Stimulated activated memory B cell treated with anti-CD40 and anti-IgM and Interleukin-4, amounts not matched to agents 10 μg/mL and 1 μg/mL and 100 μg/mL, for 72 hours (primary cell): Measurements from ENCODE around the gene PRDX6.
"Not testable (repeated sequence)": the region's sequence is repeated elsewhere in the genome, so short reads cannot be mapped to it uniquely, and the experiment has no call there.

ENCODE experiments used
- ATAC-seq: fragments of 150-1000 bp; cut with Tn5 transposase; 2 replicates; pipeline ENCODE4 v1.10.0; 2021
- H3K27ac Mint-ChIP-seq: one replicate; pipeline ENCODE4 v1.8.0; 2022; ENCODE audit warnings: mild to moderate bottlenecking, mixed read lengths
- H3K27me3 Mint-ChIP-seq: one replicate; pipeline ENCODE4 v1.8.0; 2022; ENCODE audit warnings: mixed read lengths
- H3K36me3 Mint-ChIP-seq: one replicate; pipeline ENCODE4 v1.8.0; 2022; ENCODE audit warnings: mixed read lengths
- H3K4me1 Mint-ChIP-seq: one replicate; pipeline ENCODE4 v1.8.0; 2022; ENCODE audit warnings: mixed read lengths
- H3K4me3 Mint-ChIP-seq: one replicate; pipeline ENCODE4 v1.8.0; 2022; ENCODE audit warnings: mild to moderate bottlenecking, moderate library complexity, mixed read lengths
- H3K9me3 Mint-ChIP-seq: one replicate; pipeline ENCODE4 v1.8.0; 2022; ENCODE audit warnings: mixed read lengths

The PRDX6 gene

DNA sequence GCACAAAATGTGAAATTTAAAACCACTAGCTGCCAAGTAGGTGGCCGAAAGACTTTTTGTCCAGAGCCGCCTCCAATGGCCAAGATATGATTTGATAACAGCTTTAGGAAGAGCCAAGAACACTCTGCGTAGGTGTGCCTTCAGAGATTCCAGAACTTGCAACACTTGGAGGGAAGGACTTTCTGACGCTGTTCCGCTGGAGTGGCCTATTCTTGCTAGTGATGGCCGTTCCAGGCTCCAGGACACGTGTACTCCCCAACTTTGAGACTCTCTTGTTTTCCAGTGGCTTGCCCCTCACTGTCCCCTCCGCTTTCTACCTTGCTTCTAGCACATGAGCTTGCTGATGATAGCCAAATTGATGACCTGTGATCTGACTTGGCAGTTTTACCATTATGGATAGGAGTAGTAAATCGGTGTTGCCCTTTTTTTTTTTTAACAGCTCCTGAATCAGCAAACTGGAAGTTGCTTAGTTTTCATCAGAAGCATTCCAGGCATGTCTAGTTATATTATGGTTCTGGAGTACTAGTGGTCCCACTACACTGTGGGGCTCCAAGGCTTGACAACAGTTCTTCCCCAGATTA lies 1.0 kb downstream of the PRDX6 start:
- Mint-ChIP-seq H3K36me3 (peaks cover 35% of the 10 kb centered on the region), H3K9me3 (no peaks in the 10 kb centered on the region), H3K27me3 (no peaks in the 10 kb centered on the region), H3K4me3 (peak overlapping the region; percentile 86), H3K4me1 (peaks cover 49% of the 10 kb centered on the region), H3K27ac (peak overlapping the region; percentile 85)
- ATAC-seq = no peak

GRCh38 chr1:173479649-173480048 lies 2.5 kb downstream of the PRDX6 start:
- Mint-ChIP-seq H3K27ac (no peak overlapping the region), H3K9me3 (no peaks in the 10 kb centered on the region), H3K27me3 (no peaks in the 10 kb centered on the region), H3K4me3 (no peak overlapping the region), H3K4me1 (peaks cover 40% of the 10 kb centered on the region), H3K36me3 (peaks cover 40% of the 10 kb centered on the region)
- ATAC-seq = no peak

GRCh38 chr1:173481195-173481772 lies 4.1 kb downstream of the PRDX6 start:
- no peaks in the 10 kb centered on the region for H3K27me3 Mint-ChIP-seq
- H3K9me3 Mint-ChIP-seq = no peaks in the 10 kb centered on the region
- peaks cover 56% of the 10 kb centered on the region for H3K36me3 Mint-ChIP-seq
- no peak for ATAC-seq
- peaks cover 24% of the 10 kb centered on the region for H3K4me1 Mint-ChIP-seq
- no peak overlapping the region for H3K4me3 Mint-ChIP-seq
- no peak overlapping the region for H3K27ac Mint-ChIP-seq

- Mint-ChIP-seq H3K4me1 (peaks cover 22% of the 10 kb centered on the region), H3K36me3 (peaks cover 66% of the 10 kb centered on the region), H3K27ac (no peak overlapping the region), H3K9me3 (no peaks in the 10 kb centered on the region), H3K27me3 (no peaks in the 10 kb centered on the region), H3K4me3 (no peak overlapping the region)
- ATAC-seq = no peak
Observed at GRCh38 chr1:173482683-173483082, 5.5 kb downstream of the PRDX6 start.

DNA sequence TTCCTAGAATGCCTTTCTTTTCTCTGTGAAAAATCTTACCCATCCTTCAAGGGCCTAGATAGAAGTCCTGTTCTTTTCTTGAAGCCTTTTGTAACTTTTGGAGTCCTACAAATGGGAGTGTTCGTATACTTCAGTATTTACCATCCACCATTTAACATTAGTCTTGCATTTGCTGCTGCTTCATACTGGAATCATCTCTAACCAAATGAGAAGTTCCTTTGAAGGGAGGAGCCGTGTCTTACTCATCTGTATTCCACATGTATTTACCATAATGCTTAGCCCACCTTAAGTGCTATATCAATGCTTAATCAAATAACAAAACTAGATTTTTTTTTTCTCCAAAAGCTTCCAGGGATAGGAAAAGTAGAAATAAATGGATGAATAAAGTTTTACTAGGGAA lies 7.1 kb downstream of the PRDX6 start:
- H3K27me3 Mint-ChIP-seq = no peaks in the 10 kb centered on the region
- no peak for ATAC-seq
- H3K27ac Mint-ChIP-seq = no peak overlapping the region

GRCh38 chr1:173485401-173485800 lies 8.3 kb downstream of the PRDX6 start:
- ATAC-seq = no peak
- H3K4me3 Mint-ChIP-seq = no peak overlapping the region
- peaks cover 82% of the 10 kb centered on the region for H3K36me3 Mint-ChIP-seq
- no peaks in the 10 kb centered on the region for H3K9me3 Mint-ChIP-seq
- H3K4me1 Mint-ChIP-seq = no peaks in the 10 kb centered on the region
- no peaks in the 10 kb centered on the region for H3K27me3 Mint-ChIP-seq
- no peak overlapping the region for H3K27ac Mint-ChIP-seq

More for the DNA sequence above, 7.1 kb downstream of the PRDX6 start:
- Mint-ChIP-seq H3K9me3 (no peaks in the 10 kb centered on the region), H3K36me3 (peaks cover 81% of the 10 kb centered on the region), H3K4me1 (peaks cover 10% of the 10 kb centered on the region), H3K4me3 (no peak overlapping the region)

- H3K27me3 Mint-ChIP-seq = no peaks in the 10 kb centered on the region
- H3K4me1 Mint-ChIP-seq = no peaks in the 10 kb centered on the region
- H3K36me3 Mint-ChIP-seq = peaks cover 70% of the 10 kb centered on the region
- no peak overlapping the region for H3K27ac Mint-ChIP-seq
- ATAC-seq = no peak
- no peak overlapping the region for H3K4me3 Mint-ChIP-seq
- no peaks in the 10 kb centered on the region for H3K9me3 Mint-ChIP-seq
Observed at GRCh38 chr1:173488001-173488400, 10.9 kb downstream of the PRDX6 start.

GRCh38 chr1:173489149-173489600 lies 12.0 kb downstream of the PRDX6 start:
- no peaks in the 10 kb centered on the region for H3K27me3 Mint-ChIP-seq
- no peak for ATAC-seq
- peaks cover 68% of the 10 kb centered on the region for H3K36me3 Mint-ChIP-seq
- no peak overlapping the region for H3K4me3 Mint-ChIP-seq
- no peak overlapping the region for H3K27ac Mint-ChIP-seq
- H3K4me1 Mint-ChIP-seq = no peaks in the 10 kb centered on the region
- no peaks in the 10 kb centered on the region for H3K9me3 Mint-ChIP-seq

DNA sequence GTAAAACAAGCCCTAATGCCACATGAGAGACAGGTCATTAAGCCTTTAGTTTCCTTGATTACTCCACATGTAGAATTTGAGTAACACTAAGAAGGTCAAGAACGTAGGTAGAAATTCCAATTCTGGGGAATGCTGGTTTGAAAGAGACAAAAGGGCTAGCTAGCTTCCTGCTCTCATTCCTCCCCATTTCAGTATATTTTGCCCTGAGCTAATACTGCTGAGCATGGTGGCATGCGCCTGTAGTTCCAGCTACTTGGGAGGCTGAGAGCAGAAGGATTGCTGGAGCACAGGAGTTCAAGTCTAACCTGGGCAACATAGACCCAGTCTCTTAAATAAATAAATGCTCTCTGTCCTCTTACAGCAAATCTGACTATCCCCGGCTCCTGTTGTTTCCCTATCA lies 12.8 kb downstream of the PRDX6 start:
- H3K4me3 Mint-ChIP-seq = no peak overlapping the region
- H3K4me1 Mint-ChIP-seq = no peaks in the 10 kb centered on the region
- no peak overlapping the region for H3K27ac Mint-ChIP-seq
- no peak for ATAC-seq
- H3K36me3 Mint-ChIP-seq = peaks cover 60% of the 10 kb centered on the region
- H3K27me3 Mint-ChIP-seq = no peaks in the 10 kb centered on the region
- no peaks in the 10 kb centered on the region for H3K9me3 Mint-ChIP-seq

DNA sequence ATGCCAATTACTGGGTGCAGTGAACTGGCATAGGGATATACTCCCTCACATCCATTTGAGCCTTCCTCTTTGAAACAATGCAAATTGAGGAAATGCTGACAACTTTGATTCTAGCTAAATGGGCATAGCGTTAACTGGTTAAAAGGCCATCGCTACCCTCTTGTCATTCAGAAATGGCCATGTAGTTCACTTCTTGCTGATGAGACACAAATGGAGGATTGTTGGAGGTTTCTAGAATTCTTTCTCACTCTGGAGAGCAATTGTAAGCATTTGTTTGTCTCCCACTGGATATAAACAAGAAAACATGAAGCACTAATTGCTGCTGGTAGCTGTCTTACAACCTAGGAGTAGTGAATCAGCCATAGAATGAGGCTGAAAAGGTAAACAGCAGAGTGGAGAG lies 14.4 kb downstream of the PRDX6 start:
- H3K36me3 Mint-ChIP-seq = peaks cover 46% of the 10 kb centered on the region
- H3K4me3 Mint-ChIP-seq = no peak overlapping the region
- no peak overlapping the region for H3K27ac Mint-ChIP-seq
- no peaks in the 10 kb centered on the region for H3K27me3 Mint-ChIP-seq
- H3K9me3 Mint-ChIP-seq = no peaks in the 10 kb centered on the region
- no peaks in the 10 kb centered on the region for H3K4me1 Mint-ChIP-seq
- no peak for ATAC-seq

DNA sequence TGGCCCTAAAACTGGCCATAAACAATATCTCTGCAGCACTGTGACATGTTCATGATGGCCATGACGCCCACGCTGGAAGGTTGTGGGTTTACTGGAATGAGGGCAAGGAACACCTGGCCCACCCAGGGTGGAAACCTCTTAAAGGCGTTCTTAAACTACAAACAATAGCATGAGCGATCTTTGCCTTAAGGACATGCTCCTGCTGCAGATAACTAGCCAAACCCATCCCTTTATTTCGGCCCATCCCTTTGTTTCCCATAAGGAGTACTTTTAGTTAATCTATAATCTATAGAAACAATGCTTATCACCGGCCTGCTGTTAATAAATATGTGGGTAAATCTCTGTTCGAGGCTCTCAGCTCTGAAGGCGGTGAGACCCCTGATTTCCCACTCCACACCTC lies 16.0 kb downstream of the PRDX6 start:
- peaks cover 33% of the 10 kb centered on the region for H3K36me3 Mint-ChIP-seq
- H3K4me3 Mint-ChIP-seq, H3K9me3 Mint-ChIP-seq, H3K27me3 Mint-ChIP-seq, H3K27ac Mint-ChIP-seq, ATAC-seq, H3K4me1 Mint-ChIP-seq: not testable (repeated sequence)

DNA sequence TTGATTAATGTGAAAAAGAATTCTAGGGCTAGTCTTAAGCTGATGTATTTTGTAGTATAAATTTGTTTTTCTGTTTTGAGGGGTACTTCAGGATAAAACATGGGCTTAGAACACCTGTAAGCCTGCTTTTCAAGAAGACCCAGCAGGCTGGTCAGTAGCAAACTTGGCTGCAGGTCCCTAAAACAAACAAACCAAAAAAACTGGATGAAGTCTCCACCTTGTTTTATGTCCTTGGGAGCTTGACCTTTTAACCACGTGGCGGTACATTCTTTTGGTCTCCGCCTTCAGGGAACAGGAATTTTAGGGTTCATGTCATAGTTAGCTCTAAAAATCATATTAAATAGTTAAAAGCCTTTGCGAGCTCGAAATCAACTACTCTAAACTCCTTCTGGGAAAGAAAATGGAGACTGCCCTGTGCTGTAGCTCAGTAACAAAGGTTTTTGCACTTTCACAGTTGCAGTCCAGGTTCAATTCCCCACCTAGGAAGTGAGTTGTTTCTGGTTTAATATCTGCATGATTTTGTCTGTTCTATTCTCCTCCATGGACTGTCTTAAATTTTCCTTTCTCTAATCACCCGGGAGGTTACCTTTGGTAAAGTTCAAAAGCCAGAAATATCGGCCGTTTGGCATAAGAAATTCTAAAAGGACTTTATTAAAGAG lies 18.6 kb downstream of the PRDX6 start:
- H3K27ac Mint-ChIP-seq = no peak overlapping the region
- ATAC-seq = no peak
- H3K36me3 Mint-ChIP-seq = peaks cover 9% of the 10 kb centered on the region
- peaks cover 3% of the 10 kb centered on the region for H3K9me3 Mint-ChIP-seq
- no peaks in the 10 kb centered on the region for H3K27me3 Mint-ChIP-seq
- no peak overlapping the region for H3K4me3 Mint-ChIP-seq
- no peaks in the 10 kb centered on the region for H3K4me1 Mint-ChIP-seq

- H3K4me3 Mint-ChIP-seq = no peak overlapping the region
- ATAC-seq = no peak
- H3K4me1 Mint-ChIP-seq = no peaks in the 10 kb centered on the region
- no peak overlapping the region for H3K27ac Mint-ChIP-seq
- H3K9me3 Mint-ChIP-seq = peaks cover 3% of the 10 kb centered on the region
- no peaks in the 10 kb centered on the region for H3K27me3 Mint-ChIP-seq
- peaks cover 9% of the 10 kb centered on the region for H3K36me3 Mint-ChIP-seq
Observed at GRCh38 chr1:173496757-173497320, 19.7 kb downstream of the PRDX6 start.

DNA sequence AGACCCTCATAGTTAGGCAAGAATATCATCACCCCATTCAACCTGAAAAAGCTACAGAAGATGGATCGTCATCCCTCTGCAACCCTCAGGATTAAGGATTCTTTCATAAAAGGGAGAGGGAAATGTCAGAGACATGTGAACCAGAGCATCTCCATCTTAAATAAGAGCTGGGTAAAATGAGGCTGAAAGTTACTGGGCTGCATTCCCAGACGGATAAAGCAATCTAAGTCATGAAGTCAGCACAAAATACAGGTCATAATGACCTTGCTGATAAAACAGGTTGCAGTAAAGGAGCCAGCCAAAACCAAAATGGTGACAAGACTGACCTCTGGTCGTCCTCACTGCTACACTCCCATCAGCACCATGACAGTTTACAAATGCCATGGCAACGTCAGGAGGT lies 22.6 kb downstream of the PRDX6 start:
- no peak for ATAC-seq
- no peaks in the 10 kb centered on the region for H3K4me1 Mint-ChIP-seq
- H3K9me3 Mint-ChIP-seq = peaks cover 3% of the 10 kb centered on the region
- H3K36me3 Mint-ChIP-seq = no peaks in the 10 kb centered on the region
- no peak overlapping the region for H3K4me3 Mint-ChIP-seq
- no peak overlapping the region for H3K27ac Mint-ChIP-seq
- H3K27me3 Mint-ChIP-seq = no peaks in the 10 kb centered on the region

DNA sequence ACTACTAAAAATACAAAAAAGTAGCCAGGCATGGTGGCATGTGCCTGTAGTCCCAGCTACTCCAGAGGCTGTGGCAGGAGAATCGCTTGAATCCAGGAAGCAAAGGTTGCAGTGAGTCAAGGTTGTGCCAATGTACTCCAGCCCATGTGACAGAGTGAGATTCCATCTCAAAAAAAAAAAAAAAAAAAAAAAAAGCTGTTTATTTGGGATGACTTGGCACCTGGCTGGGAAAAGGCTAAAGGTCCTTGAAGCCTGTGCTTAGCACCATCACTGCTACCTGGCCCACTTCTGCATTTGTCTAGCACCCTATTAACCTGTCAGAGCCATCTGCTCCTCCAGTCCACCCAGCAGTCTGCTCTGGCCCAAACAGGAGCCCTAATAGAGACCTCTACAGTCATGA lies 25.0 kb downstream of the PRDX6 start:
- H3K27ac Mint-ChIP-seq = no peak overlapping the region
- no peaks in the 10 kb centered on the region for H3K9me3 Mint-ChIP-seq
- no peak overlapping the region for H3K4me3 Mint-ChIP-seq

DNA sequence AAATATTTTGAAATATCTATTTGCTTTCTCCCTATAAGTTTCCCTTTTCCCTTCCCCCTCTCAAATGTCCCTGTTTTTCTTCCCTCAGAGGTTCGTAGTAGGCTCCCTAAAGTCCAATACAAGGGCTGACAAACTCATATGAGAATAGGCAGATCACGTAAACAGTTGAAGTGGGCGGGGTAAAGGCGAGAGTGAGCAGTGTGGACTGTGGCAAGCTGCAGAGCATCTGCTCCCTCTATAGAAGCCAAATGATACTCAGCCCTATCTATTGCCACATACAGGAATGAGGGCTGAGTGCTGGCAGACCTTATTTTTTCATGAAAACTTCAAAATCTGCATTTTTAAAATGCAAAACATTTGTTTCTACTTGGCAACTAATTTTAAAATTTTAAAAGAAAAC lies 26.3 kb downstream of the PRDX6 start:
- no peak for ATAC-seq
- no peaks in the 10 kb centered on the region for H3K27me3 Mint-ChIP-seq
- H3K9me3 Mint-ChIP-seq = no peaks in the 10 kb centered on the region
- H3K4me3 Mint-ChIP-seq = no peak overlapping the region
- H3K27ac Mint-ChIP-seq = no peak overlapping the region
- no peaks in the 10 kb centered on the region for H3K36me3 Mint-ChIP-seq
- no peaks in the 10 kb centered on the region for H3K4me1 Mint-ChIP-seq

More for the DNA sequence above, 25.0 kb downstream of the PRDX6 start:
- Mint-ChIP-seq H3K4me1 (no peaks in the 10 kb centered on the region), H3K36me3 (no peaks in the 10 kb centered on the region), H3K27me3 (no peaks in the 10 kb centered on the region)
- no peak for ATAC-seq
